WI38 (cell line): ENCODE results near the gene CFAP90.
A peak's percentile ranks its signal among the peaks of the same experiment; 100 is the strongest.

ENCODE experiments used
- H3K4me3 ChIP-seq: 2 replicates; pipeline ENCODE4 v1.5.1; 2011; ENCODE audit warnings: low read depth, mild to moderate bottlenecking, control low read depth, low read length
- CTCF ChIP-seq: IDR thresholded peaks from 2 replicates; pipeline ENCODE4 v1.5.1; 2012; ENCODE audit warnings: low read depth, mild to moderate bottlenecking, control low read depth, low read length

CFAP90 gene

GRCh38 chr5:7875151-7875550 is 24.2 kb upstream of the CFAP90 start:
- H3K4me3 ChIP-seq = no peak overlapping the region
- TF ChIP-seq CTCF = no peak

- no peak overlapping the region for H3K4me3 ChIP-seq
- TF ChIP-seq CTCF = no peak
Observed at GRCh38 chr5:7874639-7875038, 23.7 kb upstream of the CFAP90 start.

GRCh38 chr5:7873216-7873615 is 22.3 kb upstream of the CFAP90 start:
- H3K4me3 ChIP-seq = no peak overlapping the region
- TF ChIP-seq CTCF = no peak

GRCh38 chr5:7872517-7873130 is 21.7 kb upstream of the CFAP90 start:
- TF ChIP-seq CTCF = no peak
- no peak overlapping the region for H3K4me3 ChIP-seq

- H3K4me3 ChIP-seq = no peak overlapping the region
- no peak for TF ChIP-seq CTCF
Observed at GRCh38 chr5:7871653-7872052, 20.7 kb upstream of the CFAP90 start.

GRCh38 chr5:7869474-7870136 is 18.7 kb upstream of the CFAP90 start:
- TF ChIP-seq CTCF = no peak

GRCh38 chr5:7868773-7869473 is 18.0 kb upstream of the CFAP90 start, which contains the start of the genes FASTKD3 and MTRR:
TSS of gene FASTKD3 (minus strand) at chr5:7869031. CDS start at chr5:7868083, 948 bp downstream.
TSS of gene MTRR (plus strand) at chr5:7869148. CDS start at chr5:7870795, 1,647 bp downstream.
- TF ChIP-seq CTCF = no peak
- peak within 1 kb of the TSS; percentile 94 for H3K4me3 ChIP-seq

More at GRCh38 chr5:7869474-7870136, 18.7 kb upstream of the CFAP90 start:
- H3K4me3 ChIP-seq = peak overlapping the region; percentile 94
